NK-92 (cell line): Measurements from ENCODE around the gene TEX14.
A peak's percentile ranks its signal among the peaks of the same experiment; 100 is the strongest.

Experiments
- DNase-seq: peaks from one replicate; lab custom pipeline; 2025; ENCODE audit not compliant: unreplicated experiment; lab: John Stamatoyannopoulos, UW

TEX14 gene

DNA sequence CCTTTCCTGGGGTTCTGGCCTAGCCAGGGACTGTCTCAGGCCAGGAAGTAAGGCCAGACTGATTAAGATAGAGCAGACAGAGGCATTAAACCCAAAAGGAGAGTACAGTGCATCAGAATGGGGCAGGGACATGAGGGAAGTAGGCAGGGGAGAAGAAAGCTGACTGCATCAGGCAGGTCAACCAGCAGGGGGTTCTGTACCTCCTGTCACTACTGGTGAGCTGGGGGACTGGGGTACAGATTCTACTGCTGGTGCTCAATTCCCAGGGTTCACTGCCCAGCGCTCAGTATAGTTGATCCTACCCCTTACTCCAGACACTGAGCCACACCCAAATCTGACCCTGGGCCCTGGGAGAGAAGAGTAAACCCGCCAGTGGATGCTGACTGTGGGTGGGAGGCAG, 164.5 kb downstream of the TEX14 start:
- no peak for DNase-seq

DNA sequence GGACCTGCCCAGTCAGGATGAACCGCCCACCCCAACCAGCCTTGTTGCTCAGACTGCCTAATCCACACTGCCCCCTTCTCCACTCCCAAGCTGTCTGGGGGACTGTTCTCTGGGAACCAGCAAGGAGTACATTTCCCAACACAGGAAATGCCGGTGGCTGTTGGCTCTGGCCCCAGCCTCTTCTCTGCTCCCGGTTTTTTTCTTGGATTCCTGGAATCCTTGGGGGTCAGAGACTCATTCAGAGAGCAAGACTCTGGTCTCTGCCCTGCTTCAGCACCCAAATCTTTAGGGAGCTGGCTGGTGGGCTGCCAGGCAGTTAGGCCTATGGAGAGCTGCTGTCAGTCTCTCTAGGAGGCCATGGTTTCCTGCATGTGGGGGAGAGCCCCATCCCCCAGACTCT, 166.6 kb downstream of the TEX14 start:
- no peak for DNase-seq

- DNase-seq, result no peak
These were observed 170.2 kb downstream of the TEX14 start for GRCh38 chr17:58521680-58522079.

DNA sequence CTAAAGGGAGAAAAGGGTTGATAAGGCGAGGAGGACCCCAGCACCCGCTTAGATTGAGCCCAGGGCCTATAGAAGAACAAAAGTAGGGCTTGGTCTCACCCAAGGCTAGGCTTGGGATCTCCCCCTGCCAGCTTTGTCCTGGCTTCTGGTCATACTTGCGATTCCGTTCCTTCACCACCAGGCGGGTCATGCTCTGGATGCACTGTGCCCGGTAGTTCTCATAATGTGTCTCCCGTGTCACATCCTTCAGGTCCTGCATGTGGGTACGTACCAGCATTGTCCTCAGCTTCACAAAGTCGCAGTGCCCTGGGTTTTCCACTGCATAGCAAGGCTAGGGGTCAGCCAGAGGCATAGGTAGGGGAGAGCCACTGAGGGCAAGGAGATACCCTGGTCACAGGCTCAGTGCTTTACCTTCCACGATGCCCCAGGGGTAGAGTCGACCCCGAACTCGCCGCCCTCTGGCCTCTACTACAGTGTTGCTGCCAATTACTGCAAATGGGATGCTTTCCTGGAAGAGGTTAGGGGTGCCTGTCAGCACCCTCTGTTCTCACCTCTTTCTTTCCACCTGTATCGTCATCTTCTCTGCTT, 170.9 kb downstream of the TEX14 start:
- no peak for DNase-seq

GRCh38 chr17:58517928-58518609, 173.8 kb downstream of the TEX14 start:
- peak; percentile 99 for DNase-seq

GRCh38 chr17:58517378-58517927, 174.4 kb downstream of the TEX14 start:
- DNase-seq, result no peak

DNA sequence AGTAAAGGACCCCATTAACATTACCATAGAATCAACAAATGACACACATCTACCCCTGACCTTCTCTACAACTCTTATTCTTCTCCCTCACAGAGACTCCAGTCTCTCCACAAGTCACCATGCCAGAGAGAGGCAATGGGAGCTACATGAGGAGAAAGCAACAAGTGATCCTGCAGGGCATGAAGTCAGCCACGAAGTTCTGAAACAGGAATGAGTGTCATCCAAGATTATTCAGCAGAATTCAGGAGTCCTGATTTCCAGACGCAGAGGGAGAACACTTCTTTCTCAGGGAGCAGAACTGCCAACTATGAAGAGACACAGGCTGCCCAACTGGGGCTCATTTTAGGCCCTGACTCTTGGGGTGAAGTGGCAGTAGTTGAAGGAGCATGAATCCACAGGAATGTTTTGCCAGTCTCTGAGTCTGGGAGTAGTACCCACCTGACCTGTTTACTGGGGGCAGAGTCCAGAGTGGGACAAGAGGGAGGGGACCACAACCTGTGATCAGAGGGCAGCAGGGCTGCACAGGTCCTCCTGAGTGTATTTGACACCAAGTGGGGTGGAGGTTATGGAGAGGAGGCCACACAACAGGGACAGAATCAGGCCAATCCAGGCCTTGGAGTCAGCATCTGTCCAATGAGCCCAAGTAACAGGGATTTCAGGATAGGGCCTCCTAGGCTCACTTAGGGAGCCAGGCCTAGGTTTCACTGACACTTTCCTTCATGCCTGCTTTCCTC, 175.0 kb downstream of the TEX14 start:
- no peak for DNase-seq

DNA sequence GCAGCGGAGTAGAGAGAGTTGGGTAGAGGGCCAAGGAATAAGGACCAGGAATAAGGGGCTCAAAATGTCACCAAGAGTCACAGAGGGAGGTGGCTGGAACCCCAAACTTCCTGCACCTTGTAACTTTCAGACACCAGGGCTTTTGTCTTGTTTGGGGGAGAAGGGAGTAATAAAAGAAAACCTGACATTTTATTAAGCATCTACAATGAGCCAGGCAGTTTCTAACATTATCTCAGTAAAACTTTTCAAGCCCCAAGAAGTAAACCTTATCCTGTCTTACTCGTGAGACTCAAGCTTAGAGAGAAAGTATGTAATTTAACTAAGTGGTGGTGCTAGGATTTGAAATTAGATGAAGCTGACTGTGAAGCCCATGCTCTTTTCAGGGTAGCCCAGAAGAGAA, 176.6 kb downstream of the TEX14 start:
- DNase-seq, result no peak

DNA sequence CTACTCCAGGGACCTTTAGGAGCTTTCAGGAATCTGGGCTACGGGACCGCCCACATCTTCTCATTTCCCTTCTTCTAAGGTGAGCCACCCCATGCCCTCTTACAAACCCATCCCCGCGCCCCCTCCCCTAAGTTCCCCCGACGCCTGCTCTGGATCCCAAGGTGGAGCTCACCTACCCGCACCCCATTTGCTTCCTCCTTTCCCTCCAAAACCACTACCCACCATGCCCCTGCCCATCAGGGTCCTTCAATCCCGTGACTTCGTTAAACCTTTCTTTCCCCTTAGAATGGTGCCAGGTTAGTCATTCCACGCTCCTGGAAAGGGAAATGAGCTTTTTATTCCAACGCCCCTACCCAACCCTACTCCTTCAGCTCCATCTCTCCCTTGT, 177.1 kb downstream of the TEX14 start:
- DNase-seq, result no peak

DNA sequence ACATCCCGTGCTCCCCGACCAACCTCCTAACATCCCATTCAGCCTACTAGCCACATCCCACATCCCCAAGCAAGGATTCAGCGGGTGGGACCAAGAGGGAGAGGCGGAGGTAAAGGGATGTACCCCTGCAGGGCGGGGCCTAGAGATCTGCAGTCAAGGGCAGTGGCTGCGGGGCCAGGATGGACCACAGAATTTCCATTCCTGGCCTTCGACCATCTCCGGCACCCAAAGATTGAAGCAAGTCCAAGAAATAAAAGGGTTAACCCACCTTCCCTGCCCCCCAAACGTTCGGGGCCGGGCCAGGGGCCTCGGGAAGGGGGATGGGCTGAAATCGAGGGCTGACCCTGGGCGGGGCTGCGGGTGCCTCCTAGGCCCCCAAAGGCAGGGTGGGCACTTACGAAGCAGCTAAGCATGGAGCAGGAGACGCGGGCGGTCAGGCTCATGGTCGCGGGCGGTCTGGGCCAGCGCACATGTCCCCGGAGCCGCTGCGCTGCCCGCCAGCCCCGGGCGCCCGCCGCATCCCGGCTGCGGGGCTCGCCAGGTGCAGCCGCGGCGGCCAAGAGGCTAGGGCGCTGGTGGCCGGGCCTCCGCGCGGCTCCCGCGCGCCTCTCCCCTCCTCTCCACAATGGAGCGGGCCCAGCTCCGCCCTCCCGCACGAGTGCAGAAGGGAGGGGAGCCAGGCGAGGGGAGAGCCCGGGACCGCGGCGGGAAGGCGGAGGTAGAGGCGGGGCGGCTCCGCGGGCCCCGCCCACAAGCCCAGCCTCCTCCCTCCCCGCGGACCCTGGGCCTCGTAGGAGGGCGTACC, 177.7 kb downstream of the TEX14 start, which contains the start of gene MTMR4:
TSS of gene MTMR4 (minus strand) at position 674 of the 805 bp plus-strand sequence. CDS start at position 443, 231 bp downstream.
- DNase-seq, result no peak

GRCh38 chr17:58513267-58513964, 178.4 kb downstream of the TEX14 start:
- no peak for DNase-seq

- no peak for DNase-seq
These were observed 181.8 kb downstream of the TEX14 start for GRCh38 chr17:58510075-58510474.

DNA sequence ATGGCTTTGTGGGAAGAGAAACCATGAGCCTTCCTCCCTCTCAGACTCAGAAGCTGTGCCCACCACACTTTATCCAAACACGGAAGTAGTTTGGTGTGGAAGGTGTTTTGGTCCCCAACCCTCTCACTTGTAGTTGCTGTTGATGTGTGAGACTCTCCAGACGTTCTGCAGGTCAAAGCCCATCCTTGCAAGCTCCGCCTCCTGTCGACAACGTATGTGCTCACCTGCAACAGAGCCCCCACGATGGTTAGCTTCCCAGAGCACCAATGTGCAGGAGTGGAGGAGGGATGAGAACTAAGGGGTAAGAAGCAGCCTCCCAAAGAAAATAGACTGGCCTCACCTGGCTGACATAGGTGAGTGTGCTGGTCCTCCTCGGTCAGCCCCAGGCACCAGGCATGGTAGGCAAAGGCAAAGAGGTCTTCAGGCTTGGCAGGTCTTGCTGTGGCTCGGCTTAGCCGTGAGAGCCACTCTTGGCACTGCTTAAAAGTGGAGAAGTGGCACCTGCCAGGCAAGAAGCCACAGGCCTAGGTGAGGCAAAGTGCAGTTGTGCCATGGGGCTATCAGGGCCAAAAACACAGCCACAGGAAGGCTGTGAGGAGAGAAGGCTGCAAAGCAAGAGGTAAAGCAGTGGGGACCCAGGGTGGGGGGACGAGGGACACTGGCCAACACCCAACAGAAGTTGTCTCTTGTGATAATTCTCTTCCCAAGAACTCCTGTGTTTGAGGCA, 183.3 kb downstream of the TEX14 start:
- no peak for DNase-seq

- DNase-seq, result no peak
These were observed 184.7 kb downstream of the TEX14 start for GRCh38 chr17:58507123-58507634.
